ENCODE results near the gene PCYT2. TPM values are rescaled to one million over a fixed set of nuclear protein-coding genes. Genes with fewer than 3 reads are reported as not detected.

The PCYT2 gene
- total and polyA plus RNA-seq, 2 donors (not counting 1 experiment from before 2014, with no cell fraction given): 33.4 to 34.9 TPM

- H3K27ac ChIP-seq (ENCODE audit: low read length in 2 of 2): no peak overlapping the region
- Mint-ChIP-seq H3K9me3 (ENCODE audit: insufficient read depth) (no peaks in the 10 kb centered on the region), H3K27ac (no peak overlapping the region), H3K4me3 (no peak overlapping the region), H3K4me1 (peaks cover 1% of the 10 kb centered on the region), H3K27me3 (peaks cover 15% of the 10 kb centered on the region)
- no peaks in the 10 kb centered on the region for H3K36me3 ChIP-seq (replicated peaks in 1 of 2; ENCODE audit: control extremely low read depth in 1 of 2, control insufficient read depth in 1 of 2, extremely low read depth in 1 of 2, insufficient read depth in 2 of 2, low read length in 1 of 2)
- 94% methylated on average over 11 of the region's 13 CpGs for WGBS (ENCODE audit: insufficient coverage)
- peaks cover 0 to 10% (median 0%) of the 10 kb centered on the region in 3 donors for H3K9me3 ChIP-seq (ENCODE audit: control extremely low read depth in 1 of 3, control insufficient read depth in 2 of 3, insufficient read depth in 1 of 3, low read length in 2 of 3)
- peaks cover 0 to 53% (median 26%) of the 10 kb centered on the region in 4 experiments for H3K27me3 ChIP-seq (replicated peaks in 1 of 4; ENCODE audit: control extremely low read depth in 1 of 4, control insufficient read depth in 3 of 4, insufficient read depth in 4 of 4, low read length in 3 of 4)
- H3K4me1 ChIP-seq (ENCODE audit: control insufficient read depth in 2 of 2, insufficient read depth in 2 of 2, low read length in 2 of 2): peaks cover 15 to 16% of the 10 kb centered on the region in 2 donors
- intact Hi-C loops (cut with micrococcal nuclease): no loop called here
- H3K9ac ChIP-seq (ENCODE audit: low read length): no peak overlapping the region
- ATAC-seq (ENCODE audit: low read depth) (no peak), DNase-seq (no peak)
- POLR2A ChIA-PET: no interaction called here
- H3K4me2 ChIP-seq (replicated peaks; ENCODE audit: low read depth, low read length, poor library complexity, severe bottlenecking): no peak overlapping the region
- TF ChIP-seq EZH2 (IDR thresholded peaks at IDR 0.05; ENCODE audit: borderline replicate concordance, insufficient read depth, low read depth, low read length, poor library complexity, severe bottlenecking) (no peak), CTCF (IDR thresholded peaks at IDR 0.05) (no peak)
- no peak overlapping the region for H3K4me3 ChIP-seq (ENCODE audit: control extremely low read depth in 1 of 5, extremely low read depth in 1 of 5, insufficient read depth in 1 of 5, low read depth in 2 of 5, low read length in 4 of 5)
- no peaks in the 10 kb centered on the region for H4K20me1 ChIP-seq (ENCODE audit: control insufficient read depth, insufficient read depth, low read length, poor library complexity, severe bottlenecking)
- H2AFZ ChIP-seq (ENCODE audit: insufficient read depth, low read depth, low read length, poor library complexity, severe bottlenecking): no peak overlapping the region
- no peaks in the 10 kb centered on the region for H3K79me2 ChIP-seq (ENCODE audit: control insufficient read depth, insufficient read depth, low read length)
- CTCF ChIA-PET: interaction anchor here (1.1 to 1.3 kb wide), 2 partner anchors 11 to 198 kb away, joined by 4 read pairs; no protein-coding TSS in a partner anchor
Observed at GRCh38 chr17:81955756-81956544, 44.8 kb upstream of the PCYT2 start.

- Mint-ChIP-seq H3K4me3 (no peak overlapping the region), H3K27ac (no peak overlapping the region), H3K9me3 (ENCODE audit: insufficient read depth) (no peaks in the 10 kb centered on the region), H3K27me3 (peaks cover 18% of the 10 kb centered on the region), H3K4me1 (peaks cover 1% of the 10 kb centered on the region)
- Histone ChIP-seq H3K79me2 (ENCODE audit: control insufficient read depth, insufficient read depth, low read length) (no peaks in the 10 kb centered on the region), H3K4me1 (ENCODE audit: control insufficient read depth in 2 of 2, insufficient read depth in 2 of 2, low read length in 2 of 2) (peaks cover 10 to 11% of the 10 kb centered on the region in 2 donors), H3K9ac (ENCODE audit: low read length) (no peak overlapping the region), H2AFZ (ENCODE audit: insufficient read depth, low read depth, low read length, poor library complexity, severe bottlenecking) (no peak overlapping the region), H3K36me3 (replicated peaks in 1 of 2; ENCODE audit: control extremely low read depth in 1 of 2, control insufficient read depth in 1 of 2, extremely low read depth in 1 of 2, insufficient read depth in 2 of 2, low read length in 1 of 2) (no peaks in the 10 kb centered on the region), H4K20me1 (ENCODE audit: control insufficient read depth, insufficient read depth, low read length, poor library complexity, severe bottlenecking) (no peaks in the 10 kb centered on the region), H3K27ac (ENCODE audit: low read length in 2 of 2) (no peak overlapping the region), H3K4me3 (ENCODE audit: control extremely low read depth in 1 of 5, extremely low read depth in 1 of 5, insufficient read depth in 1 of 5, low read depth in 2 of 5, low read length in 4 of 5) (no peak overlapping the region), H3K9me3 (ENCODE audit: control extremely low read depth in 1 of 3, control insufficient read depth in 2 of 3, insufficient read depth in 1 of 3, low read length in 2 of 3) (peaks cover 0 to 10% (median 0%) of the 10 kb centered on the region in 3 donors), H3K4me2 (replicated peaks; ENCODE audit: low read depth, low read length, poor library complexity, severe bottlenecking) (no peak overlapping the region), H3K27me3 (replicated peaks in 1 of 4; ENCODE audit: control extremely low read depth in 1 of 4, control insufficient read depth in 3 of 4, insufficient read depth in 4 of 4, low read length in 3 of 4) (peaks cover 0 to 48% (median 22%) of the 10 kb centered on the region in 4 experiments)
- DNase-seq (no peak), ATAC-seq (ENCODE audit: low read depth) (no peak)
- CTCF ChIA-PET: interaction anchor here (0.6 to 1.3 kb wide), 3 partner anchors 11 to 316 kb away, joined by 3 to 4 read pairs (median 4); no protein-coding TSS in a partner anchor
- intact Hi-C loops (cut with micrococcal nuclease): no loop called here
- TF ChIP-seq CTCF (IDR thresholded peaks at IDR 0.05): no peak
- no peak for TF ChIP-seq EZH2 (IDR thresholded peaks at IDR 0.05; ENCODE audit: borderline replicate concordance, insufficient read depth, low read depth, low read length, poor library complexity, severe bottlenecking)
- POLR2A ChIA-PET: no interaction called here
- over 99% methylated on average over 18 of the region's 26 CpGs for WGBS (ENCODE audit: insufficient coverage)
Observed at GRCh38 chr17:81955058-81955681, 44.0 kb upstream of the PCYT2 start.
